Neuronal stem cell (in vitro differentiated cells): ENCODE measurements around the gene RAP2B.
"Not testable (repeated sequence)": the region's sequence is repeated elsewhere in the genome, so short reads cannot be mapped to it uniquely, and the experiment has no call there.

Source experiments
- DNase-seq: peaks from one replicate; pipeline ENCODE4 v3.0.0-alpha.2; 2013; ENCODE audit warnings: low spot score
- H2AFZ ChIP-seq: one replicate; pipeline ENCODE4 v1.6.1; 2013; ENCODE audit warnings: mild to moderate bottlenecking, low read length, inconsistent platforms
- H2AK5ac ChIP-seq: 2 replicates; pipeline ENCODE4 v1.6.1; 2013; ENCODE audit warnings: low read depth, mild to moderate bottlenecking, inconsistent platforms, low read length, moderate library complexity, mixed read lengths
- H2BK120ac ChIP-seq: 2 replicates; pipeline ENCODE4 v1.6.1; 2013; ENCODE audit warnings: low read depth, mild to moderate bottlenecking, inconsistent platforms, low read length, moderate library complexity, mixed read lengths
- H2BK12ac ChIP-seq: one replicate; pipeline ENCODE4 v1.6.1; 2013; ENCODE audit warnings: low read length, inconsistent platforms
- H2BK15ac ChIP-seq: 2 replicates; pipeline ENCODE4 v1.6.1; 2013; ENCODE audit warnings: mild to moderate bottlenecking, low read length, inconsistent platforms, mixed read lengths
- H2BK5ac ChIP-seq: one replicate; pipeline ENCODE4 v1.6.1; 2013; ENCODE audit warnings: inconsistent platforms, mild to moderate bottlenecking, low read length, moderate library complexity
- H3K14ac ChIP-seq: one replicate; pipeline ENCODE4 v1.6.1; 2013; ENCODE audit warnings: low read length, inconsistent platforms
- H3K18ac ChIP-seq: 2 replicates; pipeline ENCODE4 v1.6.1; 2013; ENCODE audit warnings: low read length, inconsistent platforms
- H3K23ac ChIP-seq: 2 replicates; pipeline ENCODE4 v1.6.1; 2013; ENCODE audit warnings: low read depth, mild to moderate bottlenecking, mixed read lengths, low read length, inconsistent platforms; ENCODE audit not compliant: poor library complexity
- H3K27ac ChIP-seq: replicated peaks from 3 replicates; pipeline ENCODE4 v1.5.1; 2013; ENCODE audit warnings: low read length, inconsistent platforms
- H3K27me3 ChIP-seq, 3 experiments: 2 replicates each; pipeline ENCODE4 v1.6.1; 2013; ENCODE audit warnings: low read length in 3 of 3, mild to moderate bottlenecking in 2 of 3, inconsistent platforms in 1 of 3, low read depth in 1 of 3, mixed read lengths in 1 of 3, moderate library complexity in 1 of 3; ENCODE audit not compliant: control insufficient read depth in 3 of 3, insufficient read depth in 3 of 3
- H3K36me3 ChIP-seq, 2 donors: replicated peaks in 1 of 2; 2 replicates each; pipeline ENCODE4 v1.6.1; 2013; ENCODE audit warnings: low read length in 2 of 2; ENCODE audit not compliant: control insufficient read depth in 2 of 2, insufficient read depth in 2 of 2
- H3K4ac ChIP-seq: 2 replicates; pipeline ENCODE4 v1.6.1; 2013; ENCODE audit warnings: inconsistent platforms, mild to moderate bottlenecking, low read length, moderate library complexity
- H3K4me1 ChIP-seq, 2 donors: 1 replicate in 1 of 2; 2 replicates in 1 of 2; pipeline ENCODE4 v1.6.1; 2013; ENCODE audit warnings: low read length in 2 of 2, low read depth in 1 of 2; ENCODE audit not compliant: control insufficient read depth in 2 of 2, insufficient read depth in 1 of 2
- H3K4me2 ChIP-seq: one replicate; pipeline ENCODE4 v1.6.1; 2013; ENCODE audit warnings: mild to moderate bottlenecking, low read length, inconsistent platforms; ENCODE audit not compliant: insufficient read depth, poor library complexity, severe bottlenecking
- H3K4me3 ChIP-seq, 2 donors: 2 replicates each; pipeline ENCODE4 v1.5.1; 2013; ENCODE audit warnings: low read length in 2 of 2, mild to moderate bottlenecking in 2 of 2, inconsistent platforms in 1 of 2, moderate library complexity in 1 of 2
- H3K79me1 ChIP-seq: one replicate; pipeline ENCODE4 v1.6.1; 2013; ENCODE audit warnings: low read depth, mild to moderate bottlenecking, inconsistent platforms, low read length, moderate library complexity
- H3K9ac ChIP-seq: one replicate; pipeline ENCODE4 v1.6.1; 2013; ENCODE audit warnings: mild to moderate bottlenecking, low read depth, low read length, inconsistent platforms; ENCODE audit not compliant: poor library complexity
- H3K9me3 ChIP-seq, 2 donors: replicated peaks in 1 of 2; 2 replicates each; pipeline versions ENCODE3 to v1.6.1; 2013; ENCODE audit warnings: low read length in 2 of 2, mild to moderate bottlenecking in 2 of 2, inconsistent platforms in 1 of 2, low read depth in 1 of 2, mixed read lengths in 1 of 2, moderate library complexity in 1 of 2; ENCODE audit not compliant: control insufficient read depth in 2 of 2, insufficient read depth in 1 of 2
- H4K8ac ChIP-seq: one replicate; pipeline ENCODE4 v1.6.1; 2013; ENCODE audit warnings: low read depth, mild to moderate bottlenecking, inconsistent platforms, low read length, moderate library complexity
- H4K91ac ChIP-seq: one replicate; pipeline ENCODE4 v1.6.1; 2013; ENCODE audit warnings: low read length, low read depth, mild to moderate bottlenecking, inconsistent platforms; ENCODE audit not compliant: poor library complexity
- WGBS, 2 donors: extraction: QIAGEN DNeasy Blood & Tissue Kit; methylation state at CpG; one replicate each; pipeline ENCODE4 v1.1.7; 2013; ENCODE audit warnings: missing lambda C conversion rate in 2 of 2, mixed read lengths in 1 of 2; ENCODE audit not compliant: insufficient read length in 2 of 2, insufficient replicate concordance in 1 of 2; ENCODE audit errors: extremely low coverage in 2 of 2; 5-methylcytosine and 5-hydroxymethylcytosine counted together

RAP2B gene

DNA sequence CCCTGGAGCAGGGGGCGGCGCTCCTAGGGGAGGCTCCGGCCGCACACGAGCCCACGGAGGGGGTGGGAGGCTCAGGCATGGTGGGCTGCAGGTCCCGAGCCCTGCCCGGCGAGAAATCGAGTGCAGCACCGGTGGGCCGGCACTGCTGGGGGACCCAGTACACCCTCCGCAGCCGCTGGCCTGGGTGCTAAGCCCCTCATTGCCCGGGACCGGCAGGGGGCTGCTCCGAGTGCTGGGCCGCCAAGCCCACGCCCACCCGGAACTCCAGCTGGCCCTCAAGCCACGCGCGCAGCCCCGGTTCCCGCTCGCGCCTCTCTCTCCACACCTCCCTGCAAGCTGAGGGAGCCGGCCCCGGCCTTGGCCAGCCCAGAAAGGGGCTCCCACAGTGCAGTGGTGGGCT, 6.2 kb upstream of the RAP2B start:
- H3K79me1 ChIP-seq, H3K9me3 ChIP-seq, H3K4me2 ChIP-seq, H3K14ac ChIP-seq, H4K8ac ChIP-seq, H2BK5ac ChIP-seq, H3K27ac ChIP-seq, H3K18ac ChIP-seq, H2AFZ ChIP-seq, H3K4me1 ChIP-seq, H4K91ac ChIP-seq, H3K9ac ChIP-seq, H3K23ac ChIP-seq, H2BK12ac ChIP-seq, DNase-seq, H2BK15ac ChIP-seq, H3K4ac ChIP-seq, H2AK5ac ChIP-seq, H3K36me3 ChIP-seq, H3K4me3 ChIP-seq, H3K27me3 ChIP-seq, H2BK120ac ChIP-seq: not testable (repeated sequence)
- WGBS, 2 donors = no CpG with 5 or more reads among the region's 29 CpGs

DNA sequence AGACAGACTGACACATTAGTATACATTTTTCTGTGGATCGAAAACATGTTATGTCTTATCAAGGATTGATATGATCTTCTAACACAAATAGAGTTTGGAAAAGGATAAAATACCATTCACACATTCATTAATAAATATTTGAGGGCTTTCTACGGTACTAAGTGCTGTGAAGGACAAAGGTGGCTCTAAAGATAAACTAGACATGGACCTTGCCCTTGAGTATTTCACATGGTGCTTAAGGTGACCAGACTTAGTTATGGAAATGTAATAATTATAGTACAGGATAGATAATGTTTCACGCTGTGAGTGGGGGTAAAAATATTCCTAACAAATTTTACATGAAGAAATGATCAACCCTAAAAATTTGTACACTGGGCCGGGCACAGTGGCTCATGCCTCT, 3.8 kb upstream of the RAP2B start:
- no peak overlapping the region for H2BK15ac ChIP-seq
- H4K91ac ChIP-seq = no peak overlapping the region
- no peak for DNase-seq
- WGBS, 2 donors = no CpG with 5 or more reads among the region's 4 CpGs
- H3K4ac ChIP-seq = no peak overlapping the region
- H2BK120ac ChIP-seq = no peak overlapping the region
- H2BK5ac ChIP-seq = no peak overlapping the region
- H3K27me3 ChIP-seq = no peaks in the 10 kb centered on the region
- no peak overlapping the region for H3K9ac ChIP-seq
- no peak overlapping the region for H2AK5ac ChIP-seq
- H3K79me1 ChIP-seq = peaks cover 8% of the 10 kb centered on the region
- no peak overlapping the region for H2AFZ ChIP-seq
- H2BK12ac ChIP-seq = no peak overlapping the region
- H3K4me3 ChIP-seq = no peak overlapping the region
- no peak overlapping the region for H3K14ac ChIP-seq
- no peak overlapping the region for H3K27ac ChIP-seq
- no peaks in the 10 kb centered on the region for H3K36me3 ChIP-seq
- no peak overlapping the region for H3K23ac ChIP-seq
- no peak overlapping the region for H3K18ac ChIP-seq
- no peak overlapping the region for H3K4me2 ChIP-seq
- H3K9me3 ChIP-seq = no peaks in the 10 kb centered on the region
- no peak overlapping the region for H4K8ac ChIP-seq
- peaks cover 0 to 2% of the 10 kb centered on the region in 2 donors for H3K4me1 ChIP-seq

DNA sequence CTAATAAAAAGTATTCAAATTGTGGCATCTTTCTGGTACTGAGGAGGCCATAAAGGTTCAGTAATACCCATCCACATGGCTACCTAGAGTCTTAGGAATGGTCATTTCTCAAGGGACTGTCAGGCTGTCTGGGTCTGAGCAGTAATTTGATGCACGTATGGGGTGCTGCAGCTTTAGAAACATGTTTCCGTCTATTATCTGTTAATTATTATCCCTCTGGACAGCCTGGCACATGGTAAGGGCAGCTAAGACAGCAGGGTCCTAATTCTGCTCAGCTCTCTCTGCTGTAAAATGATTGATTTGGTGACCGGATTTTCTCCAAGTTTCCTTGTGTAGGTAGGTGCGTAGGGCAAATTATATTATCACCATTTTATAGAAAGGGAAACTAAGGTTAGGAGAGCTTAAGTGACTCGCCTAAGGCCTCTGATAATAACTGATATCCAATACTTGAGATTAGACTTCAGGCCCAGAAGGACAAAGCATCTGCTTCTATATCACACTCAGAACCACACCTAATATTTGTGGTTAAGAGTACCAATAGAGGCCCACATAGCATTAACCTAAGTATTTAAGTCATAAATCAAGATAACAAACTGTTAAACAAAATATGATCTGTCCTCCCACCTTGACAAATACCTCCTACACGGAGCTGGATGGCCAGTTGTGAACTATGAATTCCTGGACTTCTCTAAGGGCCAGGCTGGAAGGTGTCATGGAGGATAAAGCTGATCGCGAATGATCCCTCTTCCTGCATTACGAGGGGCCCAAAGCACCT, 2.9 kb upstream of the RAP2B start:
- H3K18ac ChIP-seq = no peak overlapping the region
- no peak overlapping the region for H2AK5ac ChIP-seq
- H2BK120ac ChIP-seq = no peak overlapping the region
- no peak overlapping the region for H4K91ac ChIP-seq
- H3K27me3 ChIP-seq = no peaks in the 10 kb centered on the region
- DNase-seq = no peak
- H3K36me3 ChIP-seq = no peaks in the 10 kb centered on the region
- H3K4me2 ChIP-seq = no peak overlapping the region
- H3K9ac ChIP-seq = no peak overlapping the region
- no peak overlapping the region for H2BK12ac ChIP-seq
- WGBS, 2 donors = no CpG with 5 or more reads among the region's 9 CpGs
- H3K9me3 ChIP-seq = no peaks in the 10 kb centered on the region
- H3K27ac ChIP-seq = no peak overlapping the region
- H3K14ac ChIP-seq = no peak overlapping the region
- no peak overlapping the region for H3K4ac ChIP-seq
- H3K79me1 ChIP-seq = peaks cover 8% of the 10 kb centered on the region
- H3K23ac ChIP-seq = no peak overlapping the region
- H2BK15ac ChIP-seq = no peak overlapping the region
- no peak overlapping the region for H3K4me3 ChIP-seq
- no peak overlapping the region for H4K8ac ChIP-seq
- peaks cover under 1 to 2% of the 10 kb centered on the region in 2 donors for H3K4me1 ChIP-seq
- H2AFZ ChIP-seq = peak overlapping the region; percentile 94
- H2BK5ac ChIP-seq = no peak overlapping the region

DNA sequence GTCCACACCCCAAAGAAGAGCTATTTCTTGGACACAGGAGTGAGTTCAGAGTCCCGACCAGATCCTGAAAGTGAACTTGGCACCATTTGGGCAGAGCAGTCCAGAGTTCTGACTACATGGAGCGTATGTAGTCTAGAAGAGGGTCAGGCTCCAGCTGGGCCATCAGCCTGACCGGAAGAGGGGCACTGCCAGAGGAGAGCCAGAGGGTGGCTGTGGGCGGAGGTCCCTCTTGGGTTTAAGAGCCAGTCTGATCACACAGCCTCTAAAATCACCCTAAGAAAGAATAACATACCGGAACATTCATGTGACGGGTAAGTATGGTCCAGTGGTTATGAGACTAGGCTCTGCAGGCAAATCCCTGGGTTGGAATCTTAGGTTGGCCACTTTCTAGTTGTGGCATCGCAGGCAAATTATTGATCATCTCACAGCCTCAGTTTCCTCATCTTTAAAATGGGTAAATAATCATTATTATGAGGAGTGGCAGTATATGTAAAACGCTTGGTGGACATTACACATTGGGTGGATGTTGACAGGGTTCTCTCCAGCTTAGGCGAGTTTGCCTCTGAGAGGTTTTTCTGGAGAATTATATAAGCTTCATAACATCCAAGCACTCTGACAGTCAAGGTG, 2.1 kb upstream of the RAP2B start:
- no peak overlapping the region for H3K23ac ChIP-seq
- H4K8ac ChIP-seq = no peak overlapping the region
- no peak overlapping the region for H2AK5ac ChIP-seq
- no peak overlapping the region for H2BK120ac ChIP-seq
- no peak for DNase-seq
- H3K4me1 ChIP-seq = peaks cover 2 to 3% of the 10 kb centered on the region in 2 donors
- no peak overlapping the region for H3K9ac ChIP-seq
- H3K27ac ChIP-seq = peak overlapping the region; percentile 97
- H3K4me3 ChIP-seq = peak overlapping the region; percentile 87 to 95
- no peak overlapping the region for H3K18ac ChIP-seq
- H4K91ac ChIP-seq = no peak overlapping the region
- no peak overlapping the region for H2BK12ac ChIP-seq
- no peak overlapping the region for H3K4ac ChIP-seq
- H3K36me3 ChIP-seq = peaks cover 0 to 5% of the 10 kb centered on the region in 2 donors
- peak overlapping the region; percentile 95 for H3K4me2 ChIP-seq
- WGBS, 2 donors = no CpG with 5 or more reads among the region's 9 CpGs
- no peaks in the 10 kb centered on the region for H3K9me3 ChIP-seq
- no peak overlapping the region for H2BK15ac ChIP-seq
- peaks cover 8% of the 10 kb centered on the region for H3K79me1 ChIP-seq
- no peak overlapping the region for H3K14ac ChIP-seq
- H3K27me3 ChIP-seq = no peaks in the 10 kb centered on the region
- peak overlapping the region; percentile 94 for H2AFZ ChIP-seq
- no peak overlapping the region for H2BK5ac ChIP-seq
